Small intestine (tissue), 16 donors: Measurements from ENCODE around the gene RBL2. TPM values are rescaled to one million over a fixed set of nuclear protein-coding genes. Genes with fewer than 3 reads are reported as not detected.
"Not testable (repeated sequence)": the region's sequence is repeated elsewhere in the genome, so short reads cannot be mapped to it uniquely, and the experiment has no call there.

ENCODE experiments used
- DNase-seq, 2 donors: peaks; one replicate each; pipeline versions ENCODE4 v3.0.0 to v3.0.0-alpha.2; 2013
- FAIRE-seq: peaks from 2 replicates; lab custom pipeline; 2012; peaks lifted over from hg19 to GRCh38; lab: Jason Lieb, UNC
- H3K27ac ChIP-seq, 3 donors: one replicate each; pipeline ENCODE4 v1.5.1; 2013; ENCODE audit warnings: low read length in 2 of 3, mild to moderate bottlenecking in 2 of 3, control low read depth in 1 of 3, inconsistent platforms in 1 of 3, low read depth in 1 of 3, moderate library complexity in 1 of 3
- H3K27me3 ChIP-seq, 3 donors: one replicate each; pipeline ENCODE4 v1.6.1; 2013; ENCODE audit warnings: low read length in 3 of 3, inconsistent platforms in 1 of 3; ENCODE audit not compliant: control insufficient read depth in 3 of 3, insufficient read depth in 3 of 3
- H3K36me3 ChIP-seq, 3 donors: one replicate each; pipeline ENCODE4 v1.6.1; 2013; ENCODE audit warnings: low read length in 3 of 3, inconsistent platforms in 1 of 3, low read depth in 1 of 3, mild to moderate bottlenecking in 1 of 3, moderate library complexity in 1 of 3; ENCODE audit not compliant: control insufficient read depth in 3 of 3, insufficient read depth in 2 of 3
- H3K4me1 ChIP-seq, 3 donors: one replicate each; pipeline ENCODE4 v1.6.1; 2013; ENCODE audit warnings: low read length in 2 of 3, inconsistent platforms in 1 of 3, low read depth in 1 of 3, mild to moderate bottlenecking in 1 of 3, moderate library complexity in 1 of 3; ENCODE audit not compliant: control insufficient read depth in 3 of 3, insufficient read depth in 2 of 3
- H3K4me3 ChIP-seq, 3 donors: one replicate each; pipeline ENCODE4 v1.5.1; 2013; ENCODE audit warnings: low read length in 3 of 3, control low read depth in 1 of 3, inconsistent platforms in 1 of 3, low read depth in 1 of 3, mild to moderate bottlenecking in 1 of 3, moderate library complexity in 1 of 3
- H3K9me3 ChIP-seq, 2 donors: one replicate each; pipeline ENCODE4 v1.6.1; 2013; ENCODE audit warnings: low read depth in 1 of 2, low read length in 1 of 2; ENCODE audit not compliant: control insufficient read depth in 2 of 2, insufficient read depth in 1 of 2
- WGBS, 3 donors: extraction: QIAGEN DNeasy Blood & Tissue Kit; methylation state at CpG; one replicate each; pipeline ENCODE4 v1.1.7; 2013; 5-methylcytosine and 5-hydroxymethylcytosine counted together
- long read RNA-seq, 10 donors: transcript quantifications; one replicate each; lab custom pipeline, GENCODE V29; 2026
- polyA plus RNA-seq, 4 donors: library from polyadenylated mRNA; stranded (reverse) in 3 of 4; unstranded in 1 of 4; fragments of 200-250 nt in 3 of 4; fragments of 120-200 nt in 1 of 4; gene quantifications; one replicate each; pipeline versions ENCODE4 v1.2.1 to v1.2.3, GENCODE V29; 2013
- donor health status: healthy with polysubstance abuse.
- donor health status: control.
- donor health status: control.
- donor health status: Bipolar disorder and iron deficiency.
- donor health status: healthy.

Gene RBL2
- polyA plus RNA-seq, result 10 to 100 TPM; 20.5 to 66.1 (median 28.5) TPM
- long read RNA-seq, donor 1, result 0 reads
- long read RNA-seq, donor 2, result 0 reads
- long read RNA-seq, donor 3, partial matches to known transcripts, result 24 of 25 reads
- long read RNA-seq, donor 3, other reads (novel, unspliced or antisense), result 0 of 25 reads
- long read RNA-seq, donor 4, result 0 reads
- long read RNA-seq, donor 5, partial matches to known transcripts, result 5 of 5 reads
- long read RNA-seq, donor 5, other reads (novel, unspliced or antisense), result 0 of 5 reads
- long read RNA-seq, donor 6, full-length matches to known transcripts, result 2 of 2 reads
- long read RNA-seq, donor 6, partial matches to known transcripts, result 0 of 2 reads
- long read RNA-seq, donor 6, other reads (novel, unspliced or antisense), result 0 of 2 reads
- long read RNA-seq, donor 7, full-length matches to known transcripts, result 1 of 16 reads
- long read RNA-seq, donor 7, partial matches to known transcripts, result 15 of 16 reads
- long read RNA-seq, donor 7, other reads (novel, unspliced or antisense), result 0 of 16 reads
- long read RNA-seq, donor 8, result 0 reads
- long read RNA-seq, donor 9, full-length matches to known transcripts, result 1 of 1 reads
- long read RNA-seq, donor 9, partial matches to known transcripts, result 0 of 1 reads
- long read RNA-seq, donor 9, other reads (novel, unspliced or antisense), result 0 of 1 reads
- long read RNA-seq, donor 10, full-length matches to known transcripts, result 6 of 30 reads
- long read RNA-seq, donor 10, partial matches to known transcripts, result 24 of 30 reads
- long read RNA-seq, donor 10, other reads (novel, unspliced or antisense), result 0 of 30 reads

GRCh38 chr16:53434377-53435065 lies at the start of gene RBL2:
Gene RBL2 (plus strand): TSS chr16:53434471. CDS start chr16:53434557, 86 bp downstream.
- peak within 1 kb of the TSS; percentile 80 to 96 (median 96) for H3K27ac ChIP-seq
- H3K27me3 ChIP-seq, result no peaks in the 10 kb centered on the region
- H3K36me3 ChIP-seq, result no peaks in the 10 kb centered on the region
- no peak for FAIRE-seq
- H3K9me3 ChIP-seq, result peaks cover 0 to 2% of the 10 kb centered on the region in 2 donors
- H3K4me1 ChIP-seq, result peaks cover 0 to 4% (median 0%) of the 10 kb centered on the region in 3 donors
- 0 to 1% (median 0%) methylated on average over 60 to 89 of the region's 89 CpGs for WGBS, 3 donors
- peak within 1 kb of the TSS; percentile 59 to 99 (median 79) for H3K4me3 ChIP-seq
- DNase-seq, result peak; percentile 84 to 92

- not testable (repeated sequence) for H3K27ac ChIP-seq, H3K4me1 ChIP-seq, H3K9me3 ChIP-seq, H3K4me3 ChIP-seq, FAIRE-seq, DNase-seq, H3K27me3 ChIP-seq, H3K36me3 ChIP-seq
- 89 to 96% (median 91%) methylated on average over 8 of the region's 8 CpGs for WGBS, 3 donors
Measured at GRCh38 chr16:53384610-53385009, 49.7 kb upstream of the RBL2 start.

- WGBS, 3 donors, result 22 to 45% (median 44%) methylated on average over 2 of the region's 2 CpGs
Measured at GRCh38 chr16:53404959-53405358, 29.3 kb upstream of the RBL2 start.

GRCh38 chr16:53412549-53412948 lies 21.7 kb upstream of the RBL2 start:
- DNase-seq, result no peak

More at GRCh38 chr16:53404959-53405358, 29.3 kb upstream of the RBL2 start:
- Histone ChIP-seq H3K27ac (no peak overlapping the region), H3K4me1 (no peaks in the 10 kb centered on the region), H3K36me3 (no peaks in the 10 kb centered on the region), H3K9me3 (no peaks in the 10 kb centered on the region), H3K27me3 (no peaks in the 10 kb centered on the region), H3K4me3 (no peak overlapping the region)
- FAIRE-seq, result no peak
- DNase-seq, result no peak

GRCh38 chr16:53413864-53414263 lies 20.4 kb upstream of the RBL2 start:
- no peak overlapping the region for H3K27ac ChIP-seq
- 92 to 96% (median 95%) methylated on average over 18 of the region's 18 CpGs for WGBS, 3 donors
- no peaks in the 10 kb centered on the region for H3K9me3 ChIP-seq
- DNase-seq, result no peak
- no peak for FAIRE-seq
- H3K36me3 ChIP-seq, result no peaks in the 10 kb centered on the region
- H3K4me1 ChIP-seq, result no peaks in the 10 kb centered on the region
- H3K27me3 ChIP-seq, result no peaks in the 10 kb centered on the region
- no peak overlapping the region for H3K4me3 ChIP-seq

More at GRCh38 chr16:53412549-53412948, 21.7 kb upstream of the RBL2 start:
- no peak for FAIRE-seq
- Histone ChIP-seq H3K4me3 (no peak overlapping the region), H3K9me3 (no peaks in the 10 kb centered on the region), H3K4me1 (no peaks in the 10 kb centered on the region), H3K36me3 (no peaks in the 10 kb centered on the region), H3K27ac (no peak overlapping the region), H3K27me3 (no peaks in the 10 kb centered on the region)
- 96 to 97% (median 96%) methylated on average over 13 to 18 of the region's 18 CpGs for WGBS, 3 donors

GRCh38 chr16:53414381-53414780 lies 19.9 kb upstream of the RBL2 start:
- Histone ChIP-seq H3K27me3 (no peaks in the 10 kb centered on the region), H3K9me3 (no peaks in the 10 kb centered on the region), H3K36me3 (no peaks in the 10 kb centered on the region), H3K4me3 (no peak overlapping the region), H3K27ac (no peak overlapping the region), H3K4me1 (no peaks in the 10 kb centered on the region)
- FAIRE-seq, result no peak
- DNase-seq, result no peak
- 90 to 91% (median 91%) methylated on average over 14 to 16 of the region's 16 CpGs for WGBS, 3 donors

GRCh38 chr16:53415504-53415903 lies 18.8 kb upstream of the RBL2 start:
- no peaks in the 10 kb centered on the region for H3K27me3 ChIP-seq
- H3K36me3 ChIP-seq, result no peaks in the 10 kb centered on the region
- 13 to 17% (median 15%) methylated on average over 4 of the region's 4 CpGs for WGBS, 3 donors
- DNase-seq (peak; percentile 13 to 20), FAIRE-seq (no peak)
- H3K9me3 ChIP-seq, result no peaks in the 10 kb centered on the region
- no peaks in the 10 kb centered on the region for H3K4me1 ChIP-seq
- no peak overlapping the region for H3K27ac ChIP-seq
- no peak overlapping the region for H3K4me3 ChIP-seq

- Histone ChIP-seq H3K4me1 (no peaks in the 10 kb centered on the region), H3K36me3 (no peaks in the 10 kb centered on the region), H3K27ac (no peak overlapping the region), H3K9me3 (peaks cover 0 to 6% of the 10 kb centered on the region in 2 donors), H3K27me3 (no peaks in the 10 kb centered on the region), H3K4me3 (no peak overlapping the region)
- FAIRE-seq (no peak), DNase-seq (no peak)
- 58 to 81% (median 79%) methylated on average over 4 of the region's 4 CpGs for WGBS, 3 donors
Measured at GRCh38 chr16:53417011-53417410, 17.3 kb upstream of the RBL2 start.
